ENCODE data around the gene MPPED2. TPM values are rescaled to one million over a fixed set of nuclear protein-coding genes. Genes with fewer than 3 reads are reported as not detected.

The MPPED2 gene
- total and polyA plus RNA-seq, 4 donors, result 0.11 to 5.6 (median 1.1) TPM

DNA sequence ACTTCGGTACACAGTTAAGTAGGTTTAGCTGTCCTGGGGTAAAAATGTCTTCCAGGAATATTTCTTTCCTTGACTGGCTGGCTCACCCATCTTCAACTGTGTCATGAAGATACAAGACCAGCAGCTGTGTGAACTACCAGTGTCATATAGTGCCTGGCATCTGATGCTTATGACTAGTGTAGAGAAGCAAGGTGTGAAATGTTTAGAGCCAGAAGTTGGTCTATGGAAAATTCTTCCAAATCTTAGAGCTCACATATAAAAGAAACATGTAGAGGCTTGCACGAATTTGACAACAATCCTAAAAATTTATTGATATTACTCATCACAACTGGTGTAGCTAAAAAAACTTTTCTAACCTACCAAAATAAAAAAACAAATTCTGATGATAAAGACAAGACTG is 208.8 kb downstream of the MPPED2 start:
- 86 to 89% methylated on average over 2 of the region's 2 CpGs for WGBS, 2 donors
- Histone ChIP-seq H3K4me1 (ENCODE audit: control insufficient read depth in 5 of 5, insufficient read depth in 5 of 5, low read length in 5 of 5) (peaks cover 0 to 3% (median 0%) of the 10 kb centered on the region in 5 donors), H3K9ac (ENCODE audit: insufficient read depth in 1 of 2, low read length in 2 of 2) (no peak overlapping the region), H3K27me3 (ENCODE audit: control insufficient read depth in 3 of 3, insufficient read depth in 3 of 3, low read length in 2 of 3) (no peaks in the 10 kb centered on the region), H3K36me3 (ENCODE audit: control insufficient read depth in 4 of 4, insufficient read depth in 4 of 4, low read length in 4 of 4) (no peaks in the 10 kb centered on the region), H3K4me3 (no peak overlapping the region), H3K9me3 (ENCODE audit: control insufficient read depth in 4 of 4, insufficient read depth in 3 of 4, low read length in 3 of 4) (no peaks in the 10 kb centered on the region), H3K27ac (ENCODE audit: low read depth in 1 of 2, low read length in 1 of 2) (no peak overlapping the region)
- no peak for DNase-seq
- TF ChIP-seq, protein P1, sequence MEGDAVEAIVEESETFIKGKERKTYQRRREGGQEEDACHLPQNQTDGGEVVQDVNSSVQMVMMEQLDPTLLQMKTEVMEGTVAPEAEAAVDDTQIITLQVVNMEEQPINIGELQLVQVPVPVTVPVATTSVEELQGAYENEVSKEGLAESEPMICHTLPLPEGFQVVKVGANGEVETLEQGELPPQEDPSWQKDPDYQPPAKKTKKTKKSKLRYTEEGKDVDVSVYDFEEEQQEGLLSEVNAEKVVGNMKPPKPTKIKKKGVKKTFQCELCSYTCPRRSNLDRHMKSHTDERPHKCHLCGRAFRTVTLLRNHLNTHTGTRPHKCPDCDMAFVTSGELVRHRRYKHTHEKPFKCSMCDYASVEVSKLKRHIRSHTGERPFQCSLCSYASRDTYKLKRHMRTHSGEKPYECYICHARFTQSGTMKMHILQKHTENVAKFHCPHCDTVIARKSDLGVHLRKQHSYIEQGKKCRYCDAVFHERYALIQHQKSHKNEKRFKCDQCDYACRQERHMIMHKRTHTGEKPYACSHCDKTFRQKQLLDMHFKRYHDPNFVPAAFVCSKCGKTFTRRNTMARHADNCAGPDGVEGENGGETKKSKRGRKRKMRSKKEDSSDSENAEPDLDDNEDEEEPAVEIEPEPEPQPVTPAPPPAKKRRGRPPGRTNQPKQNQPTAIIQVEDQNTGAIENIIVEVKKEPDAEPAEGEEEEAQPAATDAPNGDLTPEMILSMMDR (IDR thresholded peaks at IDR 0.05; ENCODE audit: control extremely low read depth, extremely low read depth), result no peak
- no peak for ATAC-seq (ENCODE audit: insufficient read depth, low FRiP score)

DNA sequence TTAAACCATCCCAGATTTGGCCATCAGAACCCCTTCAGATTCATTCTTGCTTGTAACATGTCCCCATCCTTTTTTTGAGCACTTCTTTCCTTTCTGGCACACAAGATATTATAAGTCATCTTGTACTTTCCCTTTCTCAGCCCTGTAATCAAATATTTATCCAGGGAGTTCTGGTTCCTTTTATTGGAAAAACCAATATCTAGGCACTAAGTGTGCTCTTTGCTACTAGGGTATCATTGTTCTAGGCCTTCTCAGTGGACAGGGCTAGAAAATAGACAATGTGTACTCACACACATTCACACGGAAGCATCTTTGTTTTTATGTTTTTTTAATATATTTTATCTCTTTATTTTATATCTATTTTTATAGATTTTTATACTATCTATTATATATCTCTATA is 216.0 kb downstream of the MPPED2 start:
- H3K9me3 ChIP-seq (ENCODE audit: control insufficient read depth in 4 of 4, insufficient read depth in 3 of 4, low read length in 3 of 4), result no peaks in the 10 kb centered on the region
- H3K27ac ChIP-seq (ENCODE audit: low read depth in 1 of 2, low read length in 1 of 2), result no peak overlapping the region
- TF ChIP-seq, protein P1 (IDR thresholded peaks at IDR 0.05; ENCODE audit: control extremely low read depth, extremely low read depth), result no peak
- no peaks in the 10 kb centered on the region for H3K27me3 ChIP-seq (ENCODE audit: control insufficient read depth in 3 of 3, insufficient read depth in 3 of 3, low read length in 2 of 3)
- no peak overlapping the region for H3K9ac ChIP-seq (ENCODE audit: insufficient read depth in 1 of 2, low read length in 2 of 2)
- 82 to 91% methylated on average over 1 of the region's 1 CpG for WGBS, 2 donors
- peaks cover 0 to 3% (median 0%) of the 10 kb centered on the region in 5 donors for H3K4me1 ChIP-seq (ENCODE audit: control insufficient read depth in 5 of 5, insufficient read depth in 5 of 5, low read length in 5 of 5)
- no peak overlapping the region for H3K4me3 ChIP-seq
- DNase-seq (no peak), ATAC-seq (ENCODE audit: insufficient read depth, low FRiP score) (no peak)
- H3K36me3 ChIP-seq (ENCODE audit: control insufficient read depth in 4 of 4, insufficient read depth in 4 of 4, low read length in 4 of 4), result no peaks in the 10 kb centered on the region

DNA sequence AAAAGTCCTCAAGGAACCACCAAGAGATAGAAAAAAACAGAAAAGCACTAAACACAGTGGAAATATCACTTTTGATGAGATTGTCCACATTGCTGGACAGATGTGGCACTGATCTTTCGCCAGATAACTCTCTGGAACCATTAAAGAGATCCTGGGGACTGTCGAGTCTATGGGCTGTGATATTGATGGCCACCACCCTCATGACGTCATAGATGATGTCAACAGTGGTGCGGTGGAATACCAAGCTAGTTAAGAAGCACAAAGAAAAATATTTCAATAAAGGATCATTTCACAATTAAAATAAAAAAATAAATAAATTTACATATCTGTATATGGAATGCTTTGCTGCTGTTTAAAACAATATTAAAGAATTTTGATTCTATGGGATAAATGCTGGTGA is 217.8 kb downstream of the MPPED2 start:
- no peak overlapping the region for H3K9ac ChIP-seq (ENCODE audit: insufficient read depth in 1 of 2, low read length in 2 of 2)
- H3K27ac ChIP-seq (ENCODE audit: low read depth in 1 of 2, low read length in 1 of 2), result no peak overlapping the region
- no peaks in the 10 kb centered on the region for H3K27me3 ChIP-seq (ENCODE audit: control insufficient read depth in 3 of 3, insufficient read depth in 3 of 3, low read length in 2 of 3)
- DNase-seq (no peak), ATAC-seq (ENCODE audit: insufficient read depth, low FRiP score) (no peak)
- no peaks in the 10 kb centered on the region for H3K9me3 ChIP-seq (ENCODE audit: control insufficient read depth in 4 of 4, insufficient read depth in 3 of 4, low read length in 3 of 4)
- WGBS, 2 donors, result 90 to 93% methylated on average over 4 of the region's 4 CpGs
- H3K4me1 ChIP-seq (ENCODE audit: control insufficient read depth in 5 of 5, insufficient read depth in 5 of 5, low read length in 5 of 5), result peaks cover 0 to 10% (median 0%) of the 10 kb centered on the region in 5 donors
- no peak overlapping the region for H3K4me3 ChIP-seq
- TF ChIP-seq, protein P1 (IDR thresholded peaks at IDR 0.05; ENCODE audit: control extremely low read depth, extremely low read depth), result no peak
- H3K36me3 ChIP-seq (ENCODE audit: control insufficient read depth in 4 of 4, insufficient read depth in 4 of 4, low read length in 4 of 4), result no peaks in the 10 kb centered on the region

All from lung (tissue), 12 donors.